ENCODE measurements around the gene POLG2. TPM values are rescaled to one million over a fixed set of nuclear protein-coding genes. Genes with fewer than 3 reads are reported as not detected.
A peak's percentile ranks its signal among the peaks of the same experiment; 100 is the strongest.

Gene POLG2
- total RNA-seq, 1 donor from 2014 or later = 63.9 TPM

- intact Hi-C loops (cut with micrococcal nuclease) = loop anchor here (5.0 to 10.0 kb wide), 2 partner anchors 37 to 1015 kb away; partner anchors contain the start of gene CYB561
- Mint-ChIP-seq H3K4me3 (no peak overlapping the region), H3K27me3 (no peaks in the 10 kb centered on the region), H3K4me1 (peaks cover 47% of the 10 kb centered on the region), H3K9me3 (peaks cover 3% of the 10 kb centered on the region), H3K36me3 (ENCODE audit: low read depth) (peaks cover 25% of the 10 kb centered on the region), H3K27ac (no peak overlapping the region)
- ATAC-seq (ENCODE audit: low read depth) = no peak
- TF ChIP-seq CTCF (IDR thresholded peaks at IDR 0.05) = no peak
- DNase-seq = no peak
- ChIA-PET POLR2A (no interaction called here), CTCF (no interaction called here)
Observed at GRCh38 chr17:64459284-64459747, 37.5 kb downstream of the POLG2 start.

DNA sequence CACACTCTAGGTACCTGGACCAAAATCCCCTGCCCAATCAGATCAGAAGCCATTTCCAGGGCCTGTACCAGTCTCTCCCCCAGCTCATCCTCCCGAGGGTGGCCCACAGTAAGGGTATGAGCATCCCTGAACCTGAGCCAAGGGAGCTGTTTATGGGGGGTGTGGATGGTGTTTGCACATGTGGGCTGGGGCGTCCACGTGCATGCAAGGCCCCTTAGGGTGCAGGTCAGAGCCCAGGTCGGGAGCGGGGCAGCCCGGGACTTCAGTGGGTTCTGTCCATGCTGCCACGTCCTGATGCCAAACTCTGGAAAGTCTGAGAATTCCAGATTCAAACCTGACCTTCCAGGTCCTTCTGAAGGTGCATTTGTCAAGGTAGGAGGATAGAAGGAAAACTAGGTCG, 38.1 kb downstream of the POLG2 start:
- ChIA-PET CTCF (no interaction called here), POLR2A (interaction anchor here (0.6 kb wide), 1 partner anchor 571 kb away, joined by 4 read pairs; no protein-coding TSS in a partner anchor)
- peaks cover 50% of the 10 kb centered on the region for H3K4me1 Mint-ChIP-seq
- no peak for TF ChIP-seq CTCF (IDR thresholded peaks at IDR 0.05)
- intact Hi-C loops (cut with micrococcal nuclease) = loop anchor here (5.0 to 10.0 kb wide), 2 partner anchors 36 to 1014 kb away; partner anchors contain the start of gene CYB561
- ATAC-seq (ENCODE audit: low read depth) (no peak), DNase-seq (no peak)
- H3K36me3 Mint-ChIP-seq (ENCODE audit: low read depth) = peaks cover 27% of the 10 kb centered on the region
- H3K27me3 Mint-ChIP-seq = no peaks in the 10 kb centered on the region
- H3K4me3 Mint-ChIP-seq = no peak overlapping the region
- H3K9me3 Mint-ChIP-seq = peaks cover 3% of the 10 kb centered on the region
- H3K27ac Mint-ChIP-seq = no peak overlapping the region

- H3K27ac Mint-ChIP-seq = peak overlapping the region; percentile 90
- no peak for TF ChIP-seq CTCF (IDR thresholded peaks at IDR 0.05)
- DNase-seq (no peak), ATAC-seq (ENCODE audit: low read depth) (no peak)
- intact Hi-C loops (cut with micrococcal nuclease) = loop anchor here (2.0 to 10.0 kb wide), 4 partner anchors 18 to 1012 kb away; partner anchors contain the start of genes CYB561 and POLG2
- ChIA-PET POLR2A (interaction anchor here (0.7 to 3.8 kb wide), 7 partner anchors 10 to 614 kb away, joined by 3 to 43 read pairs (median 7); partner anchors contain the start of genes CEP95, DDX5, ICAM2 and POLG2), CTCF (interaction anchor here (1.9 kb wide), 1 partner anchor 34 kb away, joined by 8 read pairs; no protein-coding TSS in a partner anchor)
- no peak overlapping the region for H3K4me3 Mint-ChIP-seq
- H3K4me1 Mint-ChIP-seq = peaks cover 60% of the 10 kb centered on the region
- peaks cover 3% of the 10 kb centered on the region for H3K9me3 Mint-ChIP-seq
- no peaks in the 10 kb centered on the region for H3K27me3 Mint-ChIP-seq
- H3K36me3 Mint-ChIP-seq (ENCODE audit: low read depth) = peaks cover 32% of the 10 kb centered on the region
Observed at GRCh38 chr17:64457156-64457555, 39.7 kb downstream of the POLG2 start.

DNA sequence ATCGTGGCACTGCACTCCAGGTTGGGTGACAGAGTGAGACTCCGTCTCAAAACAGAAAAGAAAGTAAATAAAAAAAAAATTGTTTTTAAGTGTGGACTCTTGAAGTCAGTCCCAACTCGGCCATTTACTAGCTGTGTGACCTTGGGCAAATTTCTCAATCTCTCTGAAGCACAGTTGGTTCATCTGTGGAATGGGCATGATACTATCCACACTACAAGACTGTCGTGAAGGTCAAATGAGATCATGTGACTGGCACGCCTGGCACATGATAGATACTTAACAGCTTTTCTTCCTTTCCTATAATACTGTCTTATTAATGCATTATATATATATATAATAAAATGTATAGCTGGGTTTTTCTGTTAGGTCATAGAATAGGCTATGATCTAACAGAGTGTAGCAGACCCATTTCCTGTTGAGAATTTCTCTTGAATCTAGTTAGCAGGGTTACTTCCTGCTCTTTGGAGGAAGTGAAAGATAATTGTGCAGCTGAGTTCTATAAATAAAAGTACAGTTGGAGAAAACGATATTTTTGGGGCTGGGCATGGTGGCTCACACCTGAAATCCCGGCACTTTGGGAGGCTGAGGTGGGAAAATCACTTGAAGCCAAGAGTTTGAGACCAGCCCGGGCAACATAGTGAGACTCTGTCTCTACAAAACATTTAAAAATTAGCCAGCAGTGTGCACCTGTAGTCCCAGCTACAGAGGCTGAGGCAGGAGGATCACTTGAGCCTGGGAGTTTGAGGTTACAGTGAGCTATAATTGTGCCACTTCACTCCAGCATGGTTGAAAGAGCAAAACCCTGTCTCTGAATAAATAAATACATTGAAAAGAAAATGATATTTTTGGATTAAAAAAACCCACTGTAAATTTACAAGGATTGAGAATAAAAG, 40.6 kb downstream of the POLG2 start:
- intact Hi-C loops (cut with micrococcal nuclease) = loop anchor here (2.0 to 10.0 kb wide), 4 partner anchors 19 to 1011 kb away; partner anchors contain the start of genes CYB561 and POLG2
- ChIA-PET POLR2A (interaction anchor here (1.0 to 3.8 kb wide), 6 partner anchors 40 to 714 kb away, joined by 3 to 43 read pairs (median 5); partner anchors contain the start of genes CEP95, DDX5, ICAM2 and POLG2), CTCF (interaction anchor here (1.1 to 1.9 kb wide), 6 partner anchors 9 to 60 kb away, joined by 3 to 8 read pairs (median 4); partner anchors contain the start of gene POLG2)
- DNase-seq (peak; percentile 26), ATAC-seq (ENCODE audit: low read depth) (peak; percentile 86)
- Mint-ChIP-seq H3K27me3 (no peaks in the 10 kb centered on the region), H3K4me3 (peak overlapping the region; percentile 60), H3K4me1 (peaks cover 63% of the 10 kb centered on the region), H3K27ac (peak overlapping the region; percentile 90), H3K9me3 (peaks cover 3% of the 10 kb centered on the region), H3K36me3 (ENCODE audit: low read depth) (peaks cover 27% of the 10 kb centered on the region)
- no peak for TF ChIP-seq CTCF (IDR thresholded peaks at IDR 0.05)

Data from activated B cell treated with CpG ODN at 0.5 μM for 24 hours (primary cell).